Epithelial cell of esophagus (primary cell): Measurements from ENCODE around the gene BPIFB3.

Experiments used
- DNase-seq: peaks from one replicate; pipeline ENCODE4 v3.0.0; 2010; ENCODE audit warnings: low read depth
- H3K4me3 ChIP-seq: 2 replicates; pipeline ENCODE4 v1.5.1; 2011; ENCODE audit warnings: mild to moderate bottlenecking, low read length, control low read depth
- TF ChIP-seq, protein P1 (sequence below): IDR thresholded peaks from 2 replicates; pipeline ENCODE4 v1.5.1; 2011; ENCODE audit warnings: low read depth, mild to moderate bottlenecking, low read length, control low read depth, inconsistent platforms; ENCODE audit not compliant: insufficient read depth; ENCODE audit errors: missing control alignments

The BPIFB3 gene

DNA sequence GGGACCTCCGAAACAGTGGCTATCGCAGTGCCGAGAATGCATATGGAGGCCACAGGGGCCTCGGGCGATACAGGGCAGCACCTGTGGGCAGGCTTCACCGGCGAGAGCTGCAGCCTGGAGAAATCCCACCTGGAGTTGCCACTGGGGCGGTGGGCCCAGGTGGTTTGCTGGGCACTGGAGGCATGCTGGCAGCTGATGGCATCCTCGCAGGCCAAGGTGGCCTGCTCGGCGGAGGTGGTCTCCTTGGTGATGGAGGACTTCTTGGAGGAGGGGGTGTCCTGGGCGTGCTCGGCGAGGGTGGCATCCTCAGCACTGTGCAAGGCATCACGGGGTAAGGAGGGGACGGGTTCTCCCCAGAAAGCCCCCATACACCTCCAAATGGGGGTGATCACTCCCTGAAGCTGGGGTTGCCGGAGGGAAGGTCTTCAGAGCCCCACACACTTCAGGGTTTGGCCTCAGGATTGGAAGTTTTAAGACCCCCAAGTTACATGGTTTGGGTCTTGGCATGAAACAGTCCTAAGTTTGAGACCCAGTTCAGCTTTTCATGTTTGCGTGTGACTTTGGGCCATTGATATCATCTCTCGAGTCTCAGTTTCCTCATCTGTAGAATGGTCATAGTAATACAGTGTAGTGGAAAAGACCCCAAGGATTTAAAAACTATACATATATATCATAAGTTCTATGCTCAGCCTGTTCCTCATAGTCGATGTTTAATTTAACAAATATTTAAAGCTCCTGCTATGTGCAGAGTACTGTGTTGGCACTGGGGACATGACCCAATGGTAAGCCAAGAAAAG is 30.0 kb downstream of the BPIFB3 start:
- DNase-seq = no peak
- TF ChIP-seq, protein P1, sequence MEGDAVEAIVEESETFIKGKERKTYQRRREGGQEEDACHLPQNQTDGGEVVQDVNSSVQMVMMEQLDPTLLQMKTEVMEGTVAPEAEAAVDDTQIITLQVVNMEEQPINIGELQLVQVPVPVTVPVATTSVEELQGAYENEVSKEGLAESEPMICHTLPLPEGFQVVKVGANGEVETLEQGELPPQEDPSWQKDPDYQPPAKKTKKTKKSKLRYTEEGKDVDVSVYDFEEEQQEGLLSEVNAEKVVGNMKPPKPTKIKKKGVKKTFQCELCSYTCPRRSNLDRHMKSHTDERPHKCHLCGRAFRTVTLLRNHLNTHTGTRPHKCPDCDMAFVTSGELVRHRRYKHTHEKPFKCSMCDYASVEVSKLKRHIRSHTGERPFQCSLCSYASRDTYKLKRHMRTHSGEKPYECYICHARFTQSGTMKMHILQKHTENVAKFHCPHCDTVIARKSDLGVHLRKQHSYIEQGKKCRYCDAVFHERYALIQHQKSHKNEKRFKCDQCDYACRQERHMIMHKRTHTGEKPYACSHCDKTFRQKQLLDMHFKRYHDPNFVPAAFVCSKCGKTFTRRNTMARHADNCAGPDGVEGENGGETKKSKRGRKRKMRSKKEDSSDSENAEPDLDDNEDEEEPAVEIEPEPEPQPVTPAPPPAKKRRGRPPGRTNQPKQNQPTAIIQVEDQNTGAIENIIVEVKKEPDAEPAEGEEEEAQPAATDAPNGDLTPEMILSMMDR = no peak
- H3K4me3 ChIP-seq = no peak overlapping the region

DNA sequence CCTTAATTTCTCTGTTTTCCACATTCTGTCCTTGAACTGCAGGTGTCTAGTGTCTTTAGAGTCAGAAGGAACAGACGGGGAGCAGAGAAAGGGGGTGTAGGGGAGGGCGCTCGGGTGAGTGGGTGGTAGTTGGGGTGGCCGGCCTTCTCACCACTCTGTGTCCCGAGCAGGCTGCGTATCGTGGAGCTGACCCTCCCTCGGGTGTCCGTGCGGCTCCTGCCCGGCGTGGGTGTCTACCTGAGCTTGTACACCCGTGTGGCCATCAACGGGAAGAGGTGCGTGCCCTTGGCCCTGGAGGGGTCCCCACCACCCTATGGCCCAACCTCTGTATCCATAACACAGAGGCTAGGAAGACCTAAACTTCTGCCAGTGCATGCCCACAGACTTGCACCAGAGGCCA is 31.0 kb downstream of the BPIFB3 start:
- no peak for DNase-seq
- H3K4me3 ChIP-seq = no peak overlapping the region
- TF ChIP-seq, protein P1 = no peak

DNA sequence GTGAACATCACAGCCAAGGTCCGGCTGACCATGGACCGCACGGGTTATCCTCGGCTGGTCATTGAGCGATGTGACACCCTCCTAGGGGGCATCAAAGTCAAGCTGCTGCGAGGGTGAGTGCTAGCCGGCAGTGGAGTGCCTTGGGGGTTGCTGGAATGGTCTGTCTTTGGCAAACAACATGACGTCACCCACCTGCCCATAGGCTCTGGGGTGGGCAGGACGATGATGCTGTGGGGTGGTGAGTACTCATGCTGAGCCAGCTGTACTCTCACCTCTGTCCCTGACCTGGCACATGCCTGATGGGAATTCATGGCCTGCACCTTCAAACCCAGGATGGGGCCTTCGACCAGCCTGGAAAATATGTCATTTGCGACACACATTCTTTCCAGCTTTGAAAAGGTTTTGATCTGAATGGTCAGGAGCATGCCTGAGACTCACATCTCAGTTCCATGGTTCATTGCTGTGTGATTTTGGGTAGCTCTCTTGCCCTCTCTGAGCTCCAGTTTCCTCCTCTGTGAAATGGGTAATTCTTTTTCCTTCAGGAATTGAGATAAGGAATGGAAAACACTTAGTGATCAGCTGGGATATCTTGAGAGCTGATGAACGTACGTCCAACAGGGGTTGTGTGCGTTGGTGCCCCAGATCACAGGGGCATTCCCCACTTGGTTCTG is 32.5 kb downstream of the BPIFB3 start:
- TF ChIP-seq, protein P1 = no peak
- no peak for DNase-seq
- no peak overlapping the region for H3K4me3 ChIP-seq

DNA sequence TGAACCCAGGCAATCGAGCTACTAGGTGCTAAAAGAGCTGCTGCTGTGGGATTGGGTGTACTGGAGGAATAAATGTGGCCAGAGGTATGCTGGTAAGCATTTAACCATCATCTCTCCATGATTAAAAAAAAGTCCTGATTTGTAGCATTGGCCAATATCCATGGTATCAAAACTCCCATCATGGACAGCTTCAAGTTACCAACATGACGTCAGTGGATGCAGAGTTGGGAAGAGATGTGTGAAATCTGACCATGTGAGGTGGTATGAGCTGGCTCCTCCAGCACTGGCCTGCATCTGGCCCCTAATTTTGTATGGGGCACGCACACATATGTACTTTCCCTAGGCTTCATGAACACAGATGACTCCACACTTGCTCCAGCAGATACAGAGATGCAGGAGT is 37.4 kb downstream of the BPIFB3 start:
- DNase-seq = no peak
- TF ChIP-seq, protein P1 = no peak
- no peak overlapping the region for H3K4me3 ChIP-seq

DNA sequence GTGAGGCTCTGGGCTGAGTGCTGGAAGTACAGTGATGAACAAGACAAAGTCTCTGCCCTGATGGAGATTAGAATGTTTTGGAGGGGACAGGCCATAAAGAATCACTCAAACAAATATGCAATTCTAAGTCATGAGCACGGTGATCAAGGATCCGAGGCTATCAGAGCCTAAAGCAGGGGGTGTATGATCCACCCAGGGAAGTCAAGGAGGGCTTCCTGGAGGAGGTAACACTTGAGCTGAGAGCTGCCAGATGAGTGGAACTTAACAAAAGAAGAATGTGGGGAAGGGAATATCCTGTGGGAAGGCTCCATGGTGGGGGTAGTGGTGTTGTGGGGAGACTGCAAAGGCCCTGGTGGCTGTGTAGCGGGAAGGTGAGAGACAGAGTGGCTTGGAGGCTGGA is 38.0 kb downstream of the BPIFB3 start:
- no peak overlapping the region for H3K4me3 ChIP-seq
- no peak for DNase-seq
- TF ChIP-seq, protein P1 = no peak

DNA sequence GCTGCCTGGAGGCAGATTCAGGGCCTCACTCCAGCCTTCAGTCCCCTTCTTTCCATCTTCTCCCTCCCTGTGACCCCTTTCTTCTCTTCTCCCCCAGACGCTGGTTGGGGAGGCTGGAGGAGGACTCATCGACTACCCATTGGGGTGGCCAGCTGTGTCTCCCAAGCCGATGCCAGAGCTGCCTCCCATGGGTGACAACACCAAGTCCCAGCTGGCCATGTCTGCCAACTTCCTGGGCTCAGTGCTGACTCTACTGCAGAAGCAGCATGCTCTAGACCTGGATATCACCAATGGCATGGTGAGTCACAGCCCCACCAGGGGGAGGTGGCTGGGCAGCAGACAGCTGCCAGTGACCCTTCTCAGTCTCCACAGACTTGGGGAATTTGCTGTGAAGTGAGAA is 38.7 kb downstream of the BPIFB3 start:
- TF ChIP-seq, protein P1 = no peak
- DNase-seq = no peak
- no peak overlapping the region for H3K4me3 ChIP-seq

DNA sequence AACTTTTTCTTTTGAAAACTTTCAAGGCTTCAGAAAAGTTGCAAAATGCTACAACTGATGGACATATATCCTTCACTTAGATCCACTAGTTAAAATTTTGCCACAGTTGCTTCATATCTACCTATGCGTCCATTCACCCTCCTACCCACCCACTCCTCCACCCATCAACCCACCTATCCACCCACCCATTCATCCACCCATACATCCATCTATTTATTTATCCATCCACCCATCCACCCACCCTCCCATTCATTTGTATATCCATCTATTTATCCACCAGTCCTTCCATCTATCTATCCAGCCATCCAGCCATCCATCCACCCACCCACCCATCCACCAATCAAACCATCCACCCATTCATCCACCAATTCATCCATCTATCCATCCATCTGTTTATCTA is 39.4 kb downstream of the BPIFB3 start:
- TF ChIP-seq, protein P1 = no peak
- H3K4me3 ChIP-seq = no peak overlapping the region

More for the DNA sequence above, 39.4 kb downstream of the BPIFB3 start:
- DNase-seq = no peak
